MG63 (cell line): Measurements from ENCODE around the gene TCF7L2. TPM values are rescaled to one million over a fixed set of nuclear protein-coding genes. Genes with fewer than 3 reads are reported as not detected.

Source experiments
- DNase-seq: peaks from one replicate; pipeline ENCODE4 v3.0.0-alpha.2; 2020
- H3K27me3 ChIP-seq: fragments of 250-450 bp; sonication (Bioruptor Pico); 2 replicates; pipeline ENCODE4 v1.5.1; 2020; ENCODE audit warnings: mild to moderate bottlenecking, moderate library complexity
- H3K36me3 ChIP-seq: fragments of 250-450 bp; sonication (Bioruptor Pico); 2 replicates; pipeline ENCODE4 v1.5.1; 2020; ENCODE audit warnings: mild to moderate bottlenecking, moderate library complexity
- H3K4me3 ChIP-seq: fragments of 250-450 bp; sonication (Bioruptor Pico); 2 replicates; pipeline ENCODE4 v1.5.1; 2020; ENCODE audit warnings: mild to moderate bottlenecking, moderate library complexity
- H3K9me3 ChIP-seq: fragments of 250-450 bp; sonication (Bioruptor Pico); 2 replicates; pipeline ENCODE4 v1.5.1; 2020; ENCODE audit warnings: mild to moderate bottlenecking, moderate library complexity
- total RNA-seq: library from RNA; depleted of rRNA; stranded (reverse); fragments of >200 nt; shearing (Covaris generic); gene quantifications from 2 replicates; pipeline ENCODE4 v1.2.3, GENCODE V29; 2014; ENCODE audit warnings: low replicate concordance

TCF7L2 gene
- total RNA-seq, 1 experiment from 2014 or later: 0.89 TPM

DNA sequence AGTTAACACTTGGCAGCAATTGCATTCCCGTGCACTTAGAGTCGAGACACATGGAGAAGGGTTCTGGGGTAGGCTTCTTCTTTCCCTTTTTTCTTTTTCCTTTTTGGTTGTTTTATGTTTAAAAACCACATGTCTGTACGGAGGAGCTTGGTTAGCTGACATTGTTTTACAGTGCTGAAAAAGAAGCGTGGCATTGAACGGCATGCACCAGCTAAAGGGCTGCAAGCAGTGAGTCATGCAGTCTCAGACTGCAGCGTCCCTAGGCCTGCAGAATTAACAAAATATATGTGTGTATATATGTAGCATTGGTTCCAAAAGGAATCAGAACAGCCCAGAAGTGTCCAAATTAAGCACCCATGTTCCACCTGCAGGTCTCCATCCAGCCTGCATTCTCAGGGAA lies 211.0 kb downstream of the TCF7L2 start:
- Histone ChIP-seq H3K4me3 (no peak overlapping the region), H3K27me3 (no peaks in the 10 kb centered on the region), H3K36me3 (peaks cover 4% of the 10 kb centered on the region; the same call in 1 of the 2 replicates), H3K9me3 (no peaks in the 10 kb centered on the region)
- DNase-seq: no peak

DNA sequence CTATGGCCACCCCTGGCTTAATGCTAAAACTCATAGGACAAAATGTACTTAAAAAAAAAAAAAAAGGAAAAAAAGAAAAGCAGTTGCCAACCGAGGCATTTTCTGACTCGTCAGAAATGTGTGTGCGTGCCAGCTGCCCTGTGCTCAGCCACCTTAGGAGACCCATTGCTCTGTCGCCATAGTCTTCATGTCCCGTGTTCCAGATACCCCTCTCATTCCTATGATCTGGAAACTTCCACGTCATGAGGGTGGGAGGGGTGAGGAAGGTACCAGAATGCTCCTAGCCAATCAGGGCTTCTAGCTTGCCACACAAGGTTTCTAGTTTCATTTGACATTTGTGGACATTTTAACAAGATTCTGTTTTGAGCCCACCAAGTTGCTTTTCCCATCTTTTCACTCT lies 212.9 kb downstream of the TCF7L2 start:
- no peaks in the 10 kb centered on the region for H3K27me3 ChIP-seq
- H3K4me3 ChIP-seq: no peak overlapping the region
- no peaks in the 10 kb centered on the region for H3K9me3 ChIP-seq
- no peak for DNase-seq
- peaks cover 4% of the 10 kb centered on the region for H3K36me3 ChIP-seq

DNA sequence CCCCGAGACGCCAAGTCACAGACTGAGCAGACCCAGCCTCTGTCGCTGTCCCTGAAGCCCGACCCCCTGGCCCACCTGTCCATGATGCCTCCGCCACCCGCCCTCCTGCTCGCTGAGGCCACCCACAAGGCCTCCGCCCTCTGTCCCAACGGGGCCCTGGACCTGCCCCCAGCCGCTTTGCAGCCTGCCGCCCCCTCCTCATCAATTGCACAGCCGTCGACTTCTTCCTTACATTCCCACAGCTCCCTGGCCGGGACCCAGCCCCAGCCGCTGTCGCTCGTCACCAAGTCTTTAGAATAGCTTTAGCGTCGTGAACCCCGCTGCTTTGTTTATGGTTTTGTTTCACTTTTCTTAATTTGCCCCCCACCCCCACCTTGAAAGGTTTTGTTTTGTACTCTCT lies 215.6 kb downstream of the TCF7L2 start:
- Histone ChIP-seq H3K9me3 (no peaks in the 10 kb centered on the region), H3K4me3 (no peak overlapping the region), H3K27me3 (no peaks in the 10 kb centered on the region), H3K36me3 (peaks cover 4% of the 10 kb centered on the region)
- no peak for DNase-seq

DNA sequence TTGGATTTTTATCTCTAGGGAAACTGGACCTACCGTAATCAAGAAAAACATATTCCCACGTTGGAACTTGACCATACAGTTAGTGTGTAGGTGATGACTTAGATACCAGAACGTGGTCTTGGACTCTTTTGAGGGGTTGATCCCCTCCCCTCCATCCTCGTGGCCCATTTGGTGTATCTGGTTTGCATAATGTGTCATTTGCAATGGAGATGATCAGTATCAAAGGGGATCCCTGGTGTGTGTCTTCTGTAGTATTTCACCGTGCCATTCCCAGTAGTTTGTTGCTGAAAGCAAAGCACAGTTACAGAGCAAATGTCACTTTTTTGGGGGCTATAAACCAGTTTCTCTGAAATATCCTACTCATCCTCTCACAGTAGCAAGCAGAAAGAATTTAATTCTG lies 217.7 kb downstream of the TCF7L2 start:
- Histone ChIP-seq H3K4me3 (no peak overlapping the region), H3K27me3 (no peaks in the 10 kb centered on the region), H3K9me3 (no peaks in the 10 kb centered on the region), H3K36me3 (no peaks in the 10 kb centered on the region; the same call in 1 of the 2 replicates)
- no peak for DNase-seq

DNA sequence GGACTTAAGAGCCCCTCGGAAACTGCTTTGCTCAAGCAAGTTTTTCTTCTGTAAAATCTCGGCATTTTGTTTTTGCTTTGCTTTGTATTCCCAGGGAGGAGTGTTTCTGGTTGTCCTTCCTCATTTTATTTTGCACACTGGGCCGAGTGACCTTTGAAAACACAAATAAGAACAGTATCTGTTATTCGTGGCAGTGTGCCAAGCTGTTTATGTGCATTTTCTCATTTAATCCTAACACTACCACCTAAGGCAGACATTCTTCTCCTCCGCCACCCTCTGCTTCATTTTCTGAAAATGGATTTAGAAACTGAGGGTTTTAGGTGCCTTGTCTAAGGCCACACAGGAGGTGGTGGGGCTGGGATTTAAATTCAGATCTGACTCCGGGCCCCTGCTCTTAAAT lies 218.5 kb downstream of the TCF7L2 start:
- no peaks in the 10 kb centered on the region for H3K9me3 ChIP-seq
- no peaks in the 10 kb centered on the region; the same call in 1 of the 2 replicates for H3K36me3 ChIP-seq
- DNase-seq: no peak
- H3K4me3 ChIP-seq: no peak overlapping the region
- H3K27me3 ChIP-seq: no peaks in the 10 kb centered on the region

DNA sequence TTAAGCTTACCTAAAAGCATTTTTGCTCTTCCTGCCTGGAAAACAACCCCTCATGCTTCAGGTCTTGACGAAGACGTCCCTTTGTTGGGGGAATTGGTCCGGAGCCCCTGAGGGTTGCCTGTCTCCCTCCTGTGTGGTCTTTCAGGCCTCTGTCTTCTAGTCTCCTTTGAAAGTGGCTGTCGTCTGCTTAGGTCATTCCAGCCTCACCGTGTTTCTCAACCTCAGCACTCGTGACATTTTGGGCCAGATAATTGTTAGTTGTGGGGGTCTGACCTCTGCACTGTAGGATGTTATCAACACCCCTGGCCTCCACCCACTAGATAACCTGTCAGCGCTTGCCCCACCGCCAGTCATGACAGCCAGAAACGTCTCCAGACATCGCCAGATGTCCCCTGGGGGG lies 219.1 kb downstream of the TCF7L2 start:
- no peaks in the 10 kb centered on the region; the same call in 1 of the 2 replicates for H3K36me3 ChIP-seq
- no peak for DNase-seq
- H3K27me3 ChIP-seq: no peaks in the 10 kb centered on the region
- no peak overlapping the region for H3K4me3 ChIP-seq
- H3K9me3 ChIP-seq: no peaks in the 10 kb centered on the region

DNA sequence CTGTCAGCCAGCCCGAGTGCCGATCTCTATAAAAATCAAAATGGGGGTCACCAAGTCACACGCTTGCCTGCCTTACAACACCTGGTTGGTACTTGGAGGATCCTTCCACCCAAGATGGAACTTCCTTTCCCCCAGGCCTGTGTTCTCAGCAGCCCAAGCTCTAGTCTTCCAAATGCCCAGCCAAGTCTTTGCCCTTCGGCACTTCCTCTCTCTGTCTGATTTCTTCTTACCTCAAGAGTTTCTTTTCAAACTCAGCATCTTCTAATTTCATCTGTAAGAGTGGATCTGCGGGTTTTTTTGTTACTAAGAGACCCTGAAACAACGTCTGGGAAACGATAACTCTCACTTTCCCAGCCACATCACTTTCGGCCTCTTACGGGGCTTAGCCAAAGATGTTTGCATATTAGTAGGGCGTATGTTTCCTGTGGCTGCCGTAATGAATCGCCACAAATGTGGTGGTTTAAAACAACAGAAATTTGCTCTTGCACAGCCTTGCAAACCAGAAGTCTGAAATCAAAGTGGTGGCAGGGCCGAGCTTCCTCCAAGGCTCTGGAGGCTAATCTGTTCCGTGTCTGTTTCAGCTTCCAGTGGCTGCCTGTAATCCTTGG lies 219.9 kb downstream of the TCF7L2 start:
- no peak overlapping the region for H3K4me3 ChIP-seq
- no peak for DNase-seq

DNA sequence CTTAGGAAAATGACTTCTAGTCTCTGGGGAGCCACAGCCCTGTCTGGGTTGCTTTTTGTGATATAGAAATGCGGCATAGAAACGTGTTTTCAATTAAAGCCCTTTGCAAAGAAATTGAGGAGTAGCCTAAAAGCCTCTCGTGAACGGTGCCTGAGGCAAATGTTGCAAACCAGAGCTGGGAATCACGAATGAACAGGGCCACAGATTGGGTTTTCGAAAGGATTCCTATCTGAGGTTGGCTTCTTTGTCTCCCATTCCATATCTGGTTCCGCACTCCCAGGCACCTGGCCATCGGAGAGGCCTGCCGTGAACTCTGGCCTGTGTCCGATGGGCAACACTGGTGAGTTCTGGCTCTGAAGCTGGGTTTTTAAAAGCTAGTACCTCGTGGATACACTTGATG lies 221.6 kb downstream of the TCF7L2 start:
- Histone ChIP-seq H3K9me3 (no peaks in the 10 kb centered on the region), H3K4me3 (no peak overlapping the region), H3K36me3 (no peaks in the 10 kb centered on the region; the same call in 1 of the 2 replicates), H3K27me3 (no peaks in the 10 kb centered on the region)
- no peak for DNase-seq

More for the DNA sequence above, 219.9 kb downstream of the TCF7L2 start:
- H3K36me3 ChIP-seq: no peaks in the 10 kb centered on the region; the same call in 1 of the 2 replicates
- H3K27me3 ChIP-seq: no peaks in the 10 kb centered on the region
- no peaks in the 10 kb centered on the region for H3K9me3 ChIP-seq

DNA sequence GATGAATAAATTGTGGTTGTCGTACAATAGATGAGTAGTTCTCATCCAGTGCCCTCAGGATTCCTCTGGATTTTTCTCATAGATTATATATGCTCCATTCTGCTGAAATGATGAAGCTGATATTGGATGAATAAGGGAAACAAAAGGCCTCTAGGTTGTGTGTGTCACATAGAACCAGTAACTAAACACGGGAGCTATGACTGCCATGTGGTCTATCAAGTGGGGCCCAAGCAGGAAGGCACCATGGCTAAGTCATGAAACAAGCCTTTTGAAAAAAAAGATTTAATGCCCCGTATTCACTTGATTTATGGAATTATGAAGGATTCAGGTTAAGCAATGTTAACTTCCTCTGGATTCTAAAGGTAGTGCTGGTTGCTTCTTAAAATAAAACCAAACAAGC lies 225.1 kb downstream of the TCF7L2 start:
- H3K36me3 ChIP-seq: no peaks in the 10 kb centered on the region
- H3K9me3 ChIP-seq: no peaks in the 10 kb centered on the region
- no peak for DNase-seq
- H3K27me3 ChIP-seq: no peaks in the 10 kb centered on the region
- H3K4me3 ChIP-seq: no peak overlapping the region

DNA sequence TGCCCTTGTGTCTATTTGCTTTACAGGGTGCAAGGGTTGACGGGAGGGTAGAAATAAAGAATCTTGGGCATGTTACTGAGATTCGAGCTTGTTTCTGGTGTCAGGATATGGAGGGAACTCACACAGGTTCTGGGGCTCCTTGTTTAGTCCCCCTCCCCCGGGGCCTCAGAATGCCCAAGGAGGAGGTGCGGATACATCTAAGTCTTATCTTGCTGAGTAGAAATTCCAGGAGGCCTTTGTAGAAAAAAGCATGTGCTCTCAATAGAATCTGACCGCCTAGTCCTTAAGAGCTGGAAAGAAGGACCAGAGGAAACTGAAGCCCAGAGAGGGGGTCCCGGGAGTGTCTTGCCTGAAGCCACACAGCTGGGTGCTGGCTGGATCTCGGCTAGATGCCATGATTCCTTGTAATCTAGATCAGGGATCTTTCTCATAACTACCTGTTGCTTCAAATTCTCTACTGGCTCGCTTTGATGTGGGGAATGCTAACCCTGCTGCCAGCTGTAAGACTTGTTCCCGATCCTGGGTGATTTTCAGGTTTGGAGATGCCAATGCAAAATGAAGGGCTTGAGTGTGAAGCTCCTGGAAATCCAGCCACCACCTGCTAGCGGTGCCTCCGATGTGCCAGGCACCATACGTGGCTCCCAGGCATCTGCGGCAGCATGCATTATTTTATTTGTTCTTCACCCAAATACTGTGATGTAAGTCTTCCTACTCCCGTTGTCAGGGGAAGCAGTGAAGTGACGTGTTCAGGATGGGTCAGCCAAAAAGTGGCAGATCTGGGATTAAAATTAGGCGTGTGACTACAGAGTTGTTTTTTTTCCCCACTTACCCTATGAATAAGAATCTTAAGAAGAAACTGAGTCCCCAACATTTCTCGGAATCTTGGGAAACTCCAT lies 226.0 kb downstream of the TCF7L2 start:
- no peak for DNase-seq
- no peak overlapping the region for H3K4me3 ChIP-seq
- H3K36me3 ChIP-seq: no peaks in the 10 kb centered on the region
- H3K9me3 ChIP-seq: no peaks in the 10 kb centered on the region
- no peaks in the 10 kb centered on the region for H3K27me3 ChIP-seq

DNA sequence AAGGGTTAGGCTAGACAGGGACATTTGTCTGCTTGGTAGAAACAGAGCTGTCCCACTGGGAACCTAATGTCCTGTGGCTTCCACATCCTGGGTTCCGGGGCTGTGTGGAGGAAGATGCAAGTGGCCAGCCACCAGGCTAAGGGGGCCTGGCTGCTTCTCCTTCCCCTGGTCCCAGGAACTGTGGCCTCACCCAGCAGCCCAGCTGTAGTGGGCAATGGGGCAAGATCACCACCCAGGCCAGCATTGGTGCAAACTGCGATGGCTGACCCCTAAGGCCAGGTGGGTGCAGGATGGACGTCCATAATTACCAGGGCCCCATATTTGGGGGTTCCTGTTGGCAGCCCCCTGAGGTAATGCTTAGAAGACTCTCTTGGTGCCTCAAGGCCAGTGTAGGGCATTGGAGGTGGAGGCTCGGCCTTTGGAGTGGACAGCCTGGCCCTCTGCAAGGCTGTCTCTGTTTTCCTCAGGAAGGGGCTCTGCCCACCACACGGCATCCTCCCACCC lies 226.7 kb downstream of the TCF7L2 start:
- Histone ChIP-seq H3K36me3 (no peaks in the 10 kb centered on the region), H3K27me3 (no peaks in the 10 kb centered on the region), H3K9me3 (no peaks in the 10 kb centered on the region), H3K4me3 (no peak overlapping the region)
- no peak for DNase-seq

DNA sequence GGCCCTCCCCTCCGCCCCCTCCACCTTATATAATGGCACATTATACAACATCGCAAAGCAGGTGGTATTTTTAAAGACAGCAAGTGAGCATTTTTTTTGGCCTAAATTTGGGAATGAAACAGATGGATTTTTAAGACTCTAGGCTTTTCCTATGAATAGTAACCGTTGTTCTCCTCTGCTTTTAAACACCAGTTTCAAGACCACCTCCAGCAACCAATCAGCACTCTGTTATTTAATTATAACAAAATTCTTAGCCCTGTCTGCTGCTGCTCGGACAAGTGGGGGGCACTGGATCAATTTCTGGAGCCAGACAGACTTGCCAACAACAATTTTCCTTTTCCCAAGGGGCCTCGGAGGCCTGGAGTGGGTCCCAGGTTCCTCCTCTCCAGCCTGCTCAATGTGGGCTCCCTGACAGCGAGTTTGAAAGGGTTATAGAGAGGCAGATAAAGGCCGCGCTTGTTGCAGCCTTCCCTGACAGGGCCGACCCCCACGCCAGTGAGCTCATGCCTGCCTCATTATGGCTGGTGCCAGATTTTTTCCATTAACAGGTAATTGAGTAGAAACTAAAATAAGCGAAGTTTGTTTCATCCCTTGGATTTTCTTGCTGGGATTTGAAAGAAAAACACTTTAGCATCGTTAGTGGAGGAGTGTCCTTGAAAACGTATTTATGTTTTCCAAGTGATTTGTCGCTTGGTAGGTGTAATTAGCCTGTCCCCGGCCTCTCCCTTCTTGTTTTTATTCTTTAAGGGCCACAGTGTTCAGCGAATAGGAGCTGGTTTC lies 227.3 kb downstream of the TCF7L2 start:
- Histone ChIP-seq H3K27me3 (no peaks in the 10 kb centered on the region), H3K36me3 (no peaks in the 10 kb centered on the region), H3K9me3 (no peaks in the 10 kb centered on the region), H3K4me3 (no peak overlapping the region)
- DNase-seq: no peak

DNA sequence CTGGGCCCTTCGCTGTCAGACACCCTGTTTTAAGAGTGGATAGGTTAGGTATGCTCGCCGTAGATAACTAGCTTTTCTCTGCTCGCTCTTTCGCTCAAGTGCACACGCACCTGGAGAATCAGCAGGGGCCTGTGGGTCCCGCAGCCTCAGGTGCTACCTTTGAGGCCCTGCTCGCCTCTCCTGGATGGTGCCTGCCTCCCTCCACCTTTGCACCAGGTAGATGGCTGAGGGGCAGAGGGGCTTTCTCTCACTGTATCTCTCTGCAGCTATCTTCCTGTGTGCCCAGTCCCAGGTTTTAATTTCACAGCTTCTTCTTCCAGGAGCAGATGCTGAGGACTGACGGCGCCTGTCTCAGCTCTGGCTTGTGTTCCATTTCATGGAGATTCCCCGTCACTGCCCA lies 227.9 kb downstream of the TCF7L2 start:
- Histone ChIP-seq H3K36me3 (no peaks in the 10 kb centered on the region), H3K9me3 (no peaks in the 10 kb centered on the region)
- DNase-seq: no peak

DNA sequence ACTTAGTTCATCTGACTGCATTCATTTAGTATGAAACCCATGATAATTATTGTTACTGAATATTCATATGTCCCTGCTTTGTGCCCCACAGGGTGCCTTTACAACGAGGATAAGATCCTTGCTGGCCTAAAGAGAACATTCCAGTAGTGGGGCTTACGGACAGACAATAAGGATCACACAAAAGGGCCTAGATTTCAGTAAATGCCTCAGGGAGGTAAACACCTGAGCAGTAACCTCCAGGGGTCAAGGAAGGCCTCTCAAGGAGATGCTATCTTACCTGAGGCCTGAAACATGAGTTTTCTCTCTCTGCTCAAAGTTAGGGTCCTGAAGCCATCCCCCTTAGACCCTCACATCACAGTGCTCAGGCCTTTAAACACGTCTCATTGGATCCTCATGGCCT lies 228.7 kb downstream of the TCF7L2 start:
- no peak overlapping the region for H3K4me3 ChIP-seq
- no peaks in the 10 kb centered on the region for H3K27me3 ChIP-seq
- no peak for DNase-seq
- H3K36me3 ChIP-seq: no peaks in the 10 kb centered on the region
- no peaks in the 10 kb centered on the region for H3K9me3 ChIP-seq

More for the DNA sequence above, 227.9 kb downstream of the TCF7L2 start:
- Histone ChIP-seq H3K27me3 (no peaks in the 10 kb centered on the region), H3K4me3 (no peak overlapping the region)

DNA sequence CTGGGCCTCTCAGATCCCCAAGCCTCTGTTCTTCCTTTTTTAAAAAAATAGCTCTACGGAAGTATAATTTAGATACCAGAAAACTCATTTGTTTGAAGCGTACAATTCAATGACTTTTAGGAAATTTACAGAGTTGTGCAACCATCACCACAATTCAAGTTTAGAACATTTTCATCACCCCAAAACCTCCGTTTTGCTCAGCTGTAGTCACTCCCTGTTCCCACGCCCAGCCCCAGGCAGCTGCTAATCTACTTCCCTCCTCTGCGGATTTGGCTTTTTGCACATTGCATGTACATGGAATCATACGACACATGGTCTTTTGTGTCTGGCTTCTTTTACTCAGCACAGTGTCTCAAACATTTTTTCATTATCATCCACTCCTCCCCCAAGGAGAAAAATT lies 229.2 kb downstream of the TCF7L2 start:
- H3K9me3 ChIP-seq: no peaks in the 10 kb centered on the region
- no peak for DNase-seq
- no peak overlapping the region for H3K4me3 ChIP-seq
- no peaks in the 10 kb centered on the region for H3K27me3 ChIP-seq
- H3K36me3 ChIP-seq: no peaks in the 10 kb centered on the region

DNA sequence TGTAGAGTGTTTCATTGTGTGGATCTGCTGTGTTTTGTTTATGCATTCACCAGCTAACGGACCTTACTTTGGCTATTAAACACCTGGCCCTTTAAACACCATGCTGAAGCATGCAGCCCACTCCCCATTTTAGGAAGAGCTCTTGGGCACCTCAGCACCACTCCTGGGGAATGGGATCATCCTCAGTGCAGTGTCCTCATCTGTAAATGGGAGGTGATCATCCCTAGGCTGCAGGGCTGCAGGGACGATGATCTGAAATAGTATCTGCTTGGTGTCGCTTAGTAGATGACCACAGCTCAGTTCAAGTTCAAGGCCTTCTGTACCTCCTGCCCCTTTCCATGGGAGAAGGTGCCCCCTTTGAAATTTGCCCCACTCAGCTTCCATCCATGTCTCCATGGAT lies 229.9 kb downstream of the TCF7L2 start:
- H3K36me3 ChIP-seq: no peaks in the 10 kb centered on the region
- H3K4me3 ChIP-seq: no peak overlapping the region
- no peaks in the 10 kb centered on the region for H3K9me3 ChIP-seq
- no peaks in the 10 kb centered on the region for H3K27me3 ChIP-seq
- DNase-seq: no peak
